Measurements from ENCODE around the gene RALA. TPM values are rescaled to one million over a fixed set of nuclear protein-coding genes. Genes with fewer than 3 reads are reported as not detected.
A peak's percentile ranks its signal among the peaks of the same experiment; 100 is the strongest.

RALA gene
- polyA plus RNA-seq, 1 donor (not counting 4 experiments of a cell fraction or from before 2014, with no cell fraction given) = 64.6 TPM

GRCh38 chr7:39727231-39728012, 104.0 kb downstream of the RALA start:
- Histone ChIP-seq H3K4me2 (ENCODE audit: control insufficient read depth, extremely low read depth, insufficient read depth, low read depth, low read length) (no peak overlapping the region), H3K9me3 (ENCODE audit: control insufficient read depth, low read depth, low read length) (no peaks in the 10 kb centered on the region), H3K27me3 (ENCODE audit: control insufficient read depth, extremely low read depth, insufficient read depth, low read length) (no peaks in the 10 kb centered on the region), H3K9me1 (ENCODE audit: control insufficient read depth, extremely low read depth, insufficient read depth, low read length) (no peaks in the 10 kb centered on the region), H3K4me3 (ENCODE audit: control insufficient read depth in 2 of 3, extremely low read depth in 1 of 3, insufficient read depth in 2 of 3, low read depth in 1 of 3, low read length in 3 of 3) (no peak overlapping the region), H2AFZ (ENCODE audit: control insufficient read depth, low read length) (no peak overlapping the region), H3K4me1 (ENCODE audit: control insufficient read depth, extremely low read depth, insufficient read depth, low read length) (peaks cover under 1% of the 10 kb centered on the region), H4K20me1 (ENCODE audit: control insufficient read depth, extremely low read depth, insufficient read depth, low read length) (no peaks in the 10 kb centered on the region), H3K9ac (ENCODE audit: control insufficient read depth, extremely low read depth, insufficient read depth, low read length) (no peak overlapping the region), H3K36me3 (ENCODE audit: control insufficient read depth in 2 of 2, extremely low read depth in 1 of 2, insufficient read depth in 2 of 2, low read length in 2 of 2) (no peaks in the 10 kb centered on the region), H3K79me2 (ENCODE audit: control insufficient read depth, insufficient read depth, low read length) (no peaks in the 10 kb centered on the region), H3K27ac (ENCODE audit: control insufficient read depth, insufficient read depth, low read length) (no peak overlapping the region)
- dilution Hi-C loops (cut with MboI; ENCODE audit: extremely low pct_ligation_motif_present, low sequenced_read_pairs) = no loop called here
- TF ChIP-seq EZH2 (IDR thresholded peaks at IDR 0.05; ENCODE audit: low read length) = no peak
- no peak for TF ChIP-seq CTCF (optimal IDR thresholded peaks at IDR 0.05 in 1 of 3, IDR thresholded peaks at IDR 0.05 in 1 of 3, conservative IDR thresholded peaks at IDR 0.05 in 1 of 3; ENCODE audit: extremely low read depth in 1 of 3, insufficient read depth in 2 of 3, low read length in 3 of 3)
- DNase-seq (ENCODE audit: low read depth, low spot score) = no peak
- FAIRE-seq = no peak

- TF ChIP-seq EZH2 (IDR thresholded peaks at IDR 0.05; ENCODE audit: low read length) (no peak), CTCF (optimal IDR thresholded peaks at IDR 0.05 in 1 of 3, IDR thresholded peaks at IDR 0.05 in 1 of 3, conservative IDR thresholded peaks at IDR 0.05 in 1 of 3; ENCODE audit: extremely low read depth in 1 of 3, insufficient read depth in 2 of 3, low read length in 3 of 3) (no peak)
- FAIRE-seq = no peak
- H3K9ac ChIP-seq (ENCODE audit: control insufficient read depth, extremely low read depth, insufficient read depth, low read length) = peak overlapping the region; percentile 78
- peak overlapping the region; percentile 83 for H2AFZ ChIP-seq (ENCODE audit: control insufficient read depth, low read length)
- H3K36me3 ChIP-seq (ENCODE audit: control insufficient read depth in 2 of 2, extremely low read depth in 1 of 2, insufficient read depth in 2 of 2, low read length in 2 of 2) = peaks cover 2 to 3% of the 10 kb centered on the region in 2 experiments
- dilution Hi-C loops (cut with MboI; ENCODE audit: extremely low pct_ligation_motif_present, low sequenced_read_pairs) = no loop called here
- peak overlapping the region; percentile 83 for H3K27ac ChIP-seq (ENCODE audit: control insufficient read depth, insufficient read depth, low read length)
- H3K4me3 ChIP-seq (ENCODE audit: control insufficient read depth in 2 of 3, extremely low read depth in 1 of 3, insufficient read depth in 2 of 3, low read depth in 1 of 3, low read length in 3 of 3) = peak overlapping the region; percentile 49 to 77 (median 65)
- no peaks in the 10 kb centered on the region for H4K20me1 ChIP-seq (ENCODE audit: control insufficient read depth, extremely low read depth, insufficient read depth, low read length)
- peak; percentile 64 for DNase-seq (ENCODE audit: low read depth, low spot score)
- no peaks in the 10 kb centered on the region for H3K9me1 ChIP-seq (ENCODE audit: control insufficient read depth, extremely low read depth, insufficient read depth, low read length)
- H3K27me3 ChIP-seq (ENCODE audit: control insufficient read depth, extremely low read depth, insufficient read depth, low read length) = no peaks in the 10 kb centered on the region
- H3K9me3 ChIP-seq (ENCODE audit: control insufficient read depth, low read depth, low read length) = no peaks in the 10 kb centered on the region
- peak overlapping the region; percentile 93 for H3K4me2 ChIP-seq (ENCODE audit: control insufficient read depth, extremely low read depth, insufficient read depth, low read depth, low read length)
- peaks cover 24% of the 10 kb centered on the region for H3K4me1 ChIP-seq (ENCODE audit: control insufficient read depth, extremely low read depth, insufficient read depth, low read length)
- H3K79me2 ChIP-seq (ENCODE audit: control insufficient read depth, insufficient read depth, low read length) = peaks cover 14% of the 10 kb centered on the region
Measured at GRCh38 chr7:39732837-39733804, 109.7 kb downstream of the RALA start.
